Measurements from ENCODE around the gene ZNF236. TPM values are rescaled to one million over a fixed set of nuclear protein-coding genes. Genes with fewer than 3 reads are reported as not detected.
A peak's percentile ranks its signal among the peaks of the same experiment; 100 is the strongest.

The ZNF236 gene
- total RNA-seq, 1 donor from 2014 or later, result 9.9 TPM

- no peak for DNase-seq (ENCODE audit: low read depth)
- no peak for TF ChIP-seq CTCF (conservative IDR thresholded peaks at IDR 0.05; ENCODE audit: low read depth, low read length)
These were observed 30.7 kb upstream of the ZNF236 start for GRCh38 chr18:76791642-76792041.

GRCh38 chr18:76794326-76794725, 28.0 kb upstream of the ZNF236 start:
- no peak overlapping the region for H3K4me3 ChIP-seq (ENCODE audit: low read depth, low read length)
- no peak for DNase-seq (ENCODE audit: low read depth)
- no peak for TF ChIP-seq CTCF (conservative IDR thresholded peaks at IDR 0.05; ENCODE audit: low read depth, low read length)

More at GRCh38 chr18:76791642-76792041, 30.7 kb upstream of the ZNF236 start:
- H3K4me3 ChIP-seq (ENCODE audit: low read depth, low read length), result no peak overlapping the region

- no peak for DNase-seq (ENCODE audit: low read depth)
- peak overlapping the region; percentile 52 for H3K4me3 ChIP-seq (ENCODE audit: low read depth, low read length)
- TF ChIP-seq CTCF (conservative IDR thresholded peaks at IDR 0.05; ENCODE audit: low read depth, low read length), result peak; percentile 80
These were observed 20.5 kb upstream of the ZNF236 start for GRCh38 chr18:76801567-76802505.

GRCh38 chr18:76803413-76803812, 18.9 kb upstream of the ZNF236 start:
- no peak for TF ChIP-seq CTCF (conservative IDR thresholded peaks at IDR 0.05; ENCODE audit: low read depth, low read length)
- no peak for DNase-seq (ENCODE audit: low read depth)

GRCh38 chr18:76803814-76804213, 18.5 kb upstream of the ZNF236 start:
- H3K4me3 ChIP-seq (ENCODE audit: low read depth, low read length), result no peak overlapping the region
- peak; percentile 97 for TF ChIP-seq CTCF (conservative IDR thresholded peaks at IDR 0.05; ENCODE audit: low read depth, low read length)
- DNase-seq (ENCODE audit: low read depth), result no peak

More at GRCh38 chr18:76803413-76803812, 18.9 kb upstream of the ZNF236 start:
- H3K4me3 ChIP-seq (ENCODE audit: low read depth, low read length), result no peak overlapping the region

- peak; percentile 42 for TF ChIP-seq CTCF (conservative IDR thresholded peaks at IDR 0.05; ENCODE audit: low read depth, low read length)
- DNase-seq (ENCODE audit: low read depth), result no peak
- no peak overlapping the region for H3K4me3 ChIP-seq (ENCODE audit: low read depth, low read length)
These were observed 17.1 kb upstream of the ZNF236 start for GRCh38 chr18:76805221-76805620.

Measured in epithelial cell of proximal tubule (primary cell).